H9 (cell line): Measurements from ENCODE around the gene TRIM54. TPM values are rescaled to one million over a fixed set of nuclear protein-coding genes. Genes with fewer than 3 reads are reported as not detected.

ENCODE experiments used
- DNase-seq: peaks from one replicate; pipeline ENCODE4 v3.0.0-alpha.2; 2017
- H2AFZ ChIP-seq: one replicate; pipeline ENCODE4 v1.6.1; 2013; ENCODE audit warnings: mild to moderate bottlenecking, low read length, control low read depth, moderate library complexity
- H2AK5ac ChIP-seq: 2 replicates; pipeline ENCODE4 v1.6.1; 2013; ENCODE audit warnings: low read length, control low read depth, mixed read lengths; ENCODE audit not compliant: insufficient read length
- H2BK120ac ChIP-seq: one replicate; pipeline ENCODE4 v1.6.1; 2013; ENCODE audit warnings: low read depth, mild to moderate bottlenecking, low read length, control low read depth, inconsistent platforms; ENCODE audit not compliant: poor library complexity, severe bottlenecking
- H2BK12ac ChIP-seq: 2 replicates; pipeline ENCODE4 v1.6.1; 2013; ENCODE audit warnings: low read length, control low read depth, mixed read lengths, low read depth; ENCODE audit not compliant: insufficient read length
- H2BK15ac ChIP-seq: 2 replicates; pipeline ENCODE4 v1.6.1; 2013; ENCODE audit warnings: low read depth, low read length, control low read depth
- H2BK20ac ChIP-seq: one replicate; pipeline ENCODE4 v1.6.1; 2013; ENCODE audit warnings: low read depth, mild to moderate bottlenecking, low read length, control low read depth, inconsistent platforms; ENCODE audit not compliant: poor library complexity, severe bottlenecking
- H2BK5ac ChIP-seq: 2 replicates; pipeline ENCODE4 v1.6.1; 2013; ENCODE audit warnings: low read length, control low read depth, mixed read lengths; ENCODE audit not compliant: insufficient read length
- H3K14ac ChIP-seq: 2 replicates; pipeline ENCODE4 v1.6.1; 2013; ENCODE audit warnings: low read length, control low read depth; ENCODE audit not compliant: insufficient read depth
- H3K18ac ChIP-seq: 2 replicates; pipeline ENCODE4 v1.6.1; 2013; ENCODE audit warnings: low read depth, mild to moderate bottlenecking, mixed read lengths, low read length, control low read depth; ENCODE audit not compliant: insufficient read length
- H3K23ac ChIP-seq: 2 replicates; pipeline ENCODE4 v1.6.1; 2013; ENCODE audit warnings: low read length, control low read depth, mixed read lengths, low read depth; ENCODE audit not compliant: insufficient read length
- H3K23me2 ChIP-seq: 2 replicates; pipeline ENCODE4 v1.6.1; 2013; ENCODE audit warnings: low read depth, mild to moderate bottlenecking, mixed read lengths, low read length, control low read depth; ENCODE audit not compliant: insufficient read length, poor library complexity, severe bottlenecking
- H3K27ac ChIP-seq: 2 replicates; pipeline ENCODE4 v1.5.1; 2013; ENCODE audit warnings: low read length, control low read depth, mixed read lengths, low read depth; ENCODE audit not compliant: insufficient read length
- H3K27me3 ChIP-seq: 2 replicates; pipeline ENCODE4 v1.6.1; 2013; ENCODE audit warnings: low read length, control low read depth, inconsistent platforms; ENCODE audit not compliant: insufficient read depth
- H3K4ac ChIP-seq: 2 replicates; pipeline ENCODE4 v1.6.1; 2013; ENCODE audit warnings: low read depth, mild to moderate bottlenecking, control low read depth, inconsistent platforms, low read length, moderate library complexity
- H3K4me1 ChIP-seq: 2 replicates; pipeline ENCODE4 v1.6.1; 2013; ENCODE audit warnings: low read length, control low read depth, inconsistent platforms; ENCODE audit not compliant: insufficient read depth
- H3K4me2 ChIP-seq: 2 replicates; pipeline ENCODE4 v1.6.1; 2013; ENCODE audit warnings: low read length, control low read depth, mixed read lengths; ENCODE audit not compliant: insufficient read length, insufficient read depth
- H3K56ac ChIP-seq: 2 replicates; pipeline ENCODE4 v1.6.1; 2013; ENCODE audit warnings: low read depth, mild to moderate bottlenecking, mixed read lengths, low read length, control low read depth; ENCODE audit not compliant: insufficient read length
- H3K79me1 ChIP-seq: 2 replicates; pipeline ENCODE4 v1.6.1; 2013; ENCODE audit warnings: low read depth, mild to moderate bottlenecking, moderate library complexity, low read length, control low read depth, inconsistent platforms; ENCODE audit not compliant: insufficient read depth, poor library complexity, severe bottlenecking
- H3K79me2 ChIP-seq: 2 replicates; pipeline ENCODE4 v1.6.1; 2013; ENCODE audit warnings: low read length, control low read depth, inconsistent platforms; ENCODE audit not compliant: insufficient read depth
- H3K9ac ChIP-seq: 2 replicates; pipeline ENCODE4 v1.6.1; 2013; ENCODE audit warnings: low read length, control low read depth, mixed read lengths; ENCODE audit not compliant: insufficient read length; ENCODE audit errors: extremely low read depth
- H3K9me3 ChIP-seq: one replicate; pipeline ENCODE4 v1.6.1; 2013; ENCODE audit warnings: low read depth, low read length, inconsistent platforms; ENCODE audit not compliant: control insufficient read depth
- H3T11ph ChIP-seq: one replicate; pipeline ENCODE4 v1.6.1; 2013; ENCODE audit warnings: mild to moderate bottlenecking, low read length, control low read depth, inconsistent platforms
- H4K20me1 ChIP-seq: one replicate; pipeline ENCODE4 v1.6.1; 2013; ENCODE audit not compliant: control insufficient read depth, insufficient read length, insufficient read depth
- H4K5ac ChIP-seq: 2 replicates; pipeline ENCODE4 v1.6.1; 2013; ENCODE audit warnings: low read depth, mild to moderate bottlenecking, mixed read lengths, low read length, control low read depth; ENCODE audit not compliant: insufficient read length
- H4K8ac ChIP-seq: replicated peaks from 2 replicates; pipeline ENCODE4 v1.6.1; 2013; ENCODE audit warnings: low read length, control low read depth, mixed read lengths, low read depth; ENCODE audit not compliant: insufficient read length
- H4K91ac ChIP-seq: 2 replicates; pipeline ENCODE4 v1.6.1; 2013; ENCODE audit warnings: low read depth, mild to moderate bottlenecking, moderate library complexity, mixed read lengths, low read length, control low read depth; ENCODE audit not compliant: insufficient read length
- H3K27ac Mint-ChIP-seq, 3 experiments: 2 replicates in 2 of 3; 3 replicates in 1 of 3; pipeline ENCODE4 v1.8.0; 2020 to 2021; ENCODE audit warnings: mixed read lengths in 3 of 3, mild to moderate bottlenecking in 1 of 3, moderate library complexity in 1 of 3
- H3K27me3 Mint-ChIP-seq: 2 replicates; pipeline ENCODE4 v1.8.0; 2021; ENCODE audit warnings: low read depth, mild to moderate bottlenecking, moderate library complexity, mixed read lengths
- H3K36me3 Mint-ChIP-seq, 3 experiments: 2 replicates in 2 of 3; 3 replicates in 1 of 3; pipeline ENCODE4 v1.8.0; 2020 to 2021; ENCODE audit warnings: low read depth in 3 of 3, mixed read lengths in 3 of 3; ENCODE audit not compliant: insufficient read depth in 1 of 3
- H3K4me1 Mint-ChIP-seq, 2 experiments: 2 replicates each; pipeline ENCODE4 v1.8.0; 2020; ENCODE audit warnings: mixed read lengths in 2 of 2
- H3K4me3 Mint-ChIP-seq, 2 experiments: 2 replicates in 1 of 2; 3 replicates in 1 of 2; pipeline ENCODE4 v1.8.0; 2020 to 2021; ENCODE audit warnings: mild to moderate bottlenecking in 2 of 2, mixed read lengths in 2 of 2, moderate library complexity in 1 of 2
- H3K9me3 Mint-ChIP-seq, 2 experiments: 2 replicates in 1 of 2; 3 replicates in 1 of 2; pipeline ENCODE4 v1.8.0; 2020; ENCODE audit warnings: mild to moderate bottlenecking in 2 of 2, mixed read lengths in 2 of 2, moderate library complexity in 1 of 2
- CTCF ChIP-seq: fragments of 200-600 bp; sonication (generic); conservative IDR thresholded peaks from 3 replicates; pipeline ENCODE4 v1.8.0; 2021; ENCODE audit warnings: antibody characterized with exemption, mild to moderate bottlenecking
- WGBS: extraction: QIAGEN DNeasy Blood & Tissue Kit; methylation state at CpG from one replicate; pipeline ENCODE4 v1.1.7; 2013; ENCODE audit warnings: missing lambda C conversion rate, low lambda C conversion rate, mixed read lengths; ENCODE audit not compliant: insufficient read length; ENCODE audit errors: extremely low coverage; 5-methylcytosine and 5-hydroxymethylcytosine counted together
- total RNA-seq: library from RNA; stranded (reverse); gene quantifications from 2 replicates; pipeline ENCODE4 v1.2.1, GENCODE V29; 2021

TRIM54 gene
- total RNA-seq, 1 experiment from 2014 or later, result 5.0 TPM

DNA sequence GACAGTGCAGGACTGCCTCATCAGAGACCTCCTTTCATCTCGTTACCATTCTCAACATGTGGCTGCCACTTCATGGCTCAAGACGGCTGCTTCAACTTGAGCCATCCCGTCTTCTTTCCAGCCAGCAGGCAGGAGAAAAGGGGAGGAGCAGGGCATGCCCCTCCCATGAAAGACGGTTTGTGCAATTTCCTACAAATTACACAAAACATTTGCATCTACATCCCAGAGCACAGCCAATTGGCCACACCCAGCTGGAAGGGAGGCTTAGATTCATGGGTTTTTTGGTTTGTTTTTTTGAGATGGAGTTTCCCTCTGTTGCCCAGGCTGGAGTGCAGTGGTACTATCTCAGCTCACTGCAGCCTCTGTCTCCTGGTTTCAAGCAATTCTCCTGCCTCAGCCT lies 14.3 kb downstream of the TRIM54 start:
- no peaks in the 10 kb centered on the region for H3K9me3 ChIP-seq
- H3K27ac Mint-ChIP-seq, result no peak overlapping the region
- no peak overlapping the region for H4K91ac ChIP-seq
- no peak overlapping the region for H3K27ac ChIP-seq
- peaks cover 4% of the 10 kb centered on the region; the same call in 1 of the 2 replicates for H3K27me3 Mint-ChIP-seq
- WGBS, result no CpG with 5 or more reads among the region's 4 CpGs
- no peaks in the 10 kb centered on the region for H3K27me3 ChIP-seq
- no peak overlapping the region for H2AK5ac ChIP-seq
- H3K36me3 Mint-ChIP-seq, result no peaks in the 10 kb centered on the region
- H2BK5ac ChIP-seq, result no peak overlapping the region
- H3K56ac ChIP-seq, result no peak overlapping the region
- no peak overlapping the region for H3K4me2 ChIP-seq
- no peak overlapping the region for H2AFZ ChIP-seq
- TF ChIP-seq CTCF, result no peak
- H4K20me1 ChIP-seq, result no peaks in the 10 kb centered on the region
- no peaks in the 10 kb centered on the region; the same call in 1 of the 2 replicates for H3K4me1 ChIP-seq
- DNase-seq, result no peak
- H3K4me3 Mint-ChIP-seq, result no peak overlapping the region
- H3K79me1 ChIP-seq, result no peaks in the 10 kb centered on the region
- H4K8ac ChIP-seq, result no peak overlapping the region
- H3K9me3 Mint-ChIP-seq, result no peaks in the 10 kb centered on the region
- H3K18ac ChIP-seq, result no peak overlapping the region
- no peak overlapping the region for H2BK12ac ChIP-seq
- no peak overlapping the region for H2BK15ac ChIP-seq
- H2BK20ac ChIP-seq, result no peak overlapping the region
- no peak overlapping the region for H3K23ac ChIP-seq
- H3T11ph ChIP-seq, result no peak overlapping the region
- no peak overlapping the region for H3K14ac ChIP-seq
- H3K79me2 ChIP-seq, result no peaks in the 10 kb centered on the region
- no peak overlapping the region for H3K9ac ChIP-seq
- peaks cover 7 to 13% of the 10 kb centered on the region in 2 experiments for H3K4me1 Mint-ChIP-seq
- H2BK120ac ChIP-seq, result no peak overlapping the region
- H4K5ac ChIP-seq, result no peak overlapping the region
- no peaks in the 10 kb centered on the region for H3K23me2 ChIP-seq
- no peak overlapping the region for H3K4ac ChIP-seq
